Measurements from ENCODE around the gene TNXB. TPM values are rescaled to one million over a fixed set of nuclear protein-coding genes. Genes with fewer than 3 reads are reported as not detected.

TNXB gene, protein sequence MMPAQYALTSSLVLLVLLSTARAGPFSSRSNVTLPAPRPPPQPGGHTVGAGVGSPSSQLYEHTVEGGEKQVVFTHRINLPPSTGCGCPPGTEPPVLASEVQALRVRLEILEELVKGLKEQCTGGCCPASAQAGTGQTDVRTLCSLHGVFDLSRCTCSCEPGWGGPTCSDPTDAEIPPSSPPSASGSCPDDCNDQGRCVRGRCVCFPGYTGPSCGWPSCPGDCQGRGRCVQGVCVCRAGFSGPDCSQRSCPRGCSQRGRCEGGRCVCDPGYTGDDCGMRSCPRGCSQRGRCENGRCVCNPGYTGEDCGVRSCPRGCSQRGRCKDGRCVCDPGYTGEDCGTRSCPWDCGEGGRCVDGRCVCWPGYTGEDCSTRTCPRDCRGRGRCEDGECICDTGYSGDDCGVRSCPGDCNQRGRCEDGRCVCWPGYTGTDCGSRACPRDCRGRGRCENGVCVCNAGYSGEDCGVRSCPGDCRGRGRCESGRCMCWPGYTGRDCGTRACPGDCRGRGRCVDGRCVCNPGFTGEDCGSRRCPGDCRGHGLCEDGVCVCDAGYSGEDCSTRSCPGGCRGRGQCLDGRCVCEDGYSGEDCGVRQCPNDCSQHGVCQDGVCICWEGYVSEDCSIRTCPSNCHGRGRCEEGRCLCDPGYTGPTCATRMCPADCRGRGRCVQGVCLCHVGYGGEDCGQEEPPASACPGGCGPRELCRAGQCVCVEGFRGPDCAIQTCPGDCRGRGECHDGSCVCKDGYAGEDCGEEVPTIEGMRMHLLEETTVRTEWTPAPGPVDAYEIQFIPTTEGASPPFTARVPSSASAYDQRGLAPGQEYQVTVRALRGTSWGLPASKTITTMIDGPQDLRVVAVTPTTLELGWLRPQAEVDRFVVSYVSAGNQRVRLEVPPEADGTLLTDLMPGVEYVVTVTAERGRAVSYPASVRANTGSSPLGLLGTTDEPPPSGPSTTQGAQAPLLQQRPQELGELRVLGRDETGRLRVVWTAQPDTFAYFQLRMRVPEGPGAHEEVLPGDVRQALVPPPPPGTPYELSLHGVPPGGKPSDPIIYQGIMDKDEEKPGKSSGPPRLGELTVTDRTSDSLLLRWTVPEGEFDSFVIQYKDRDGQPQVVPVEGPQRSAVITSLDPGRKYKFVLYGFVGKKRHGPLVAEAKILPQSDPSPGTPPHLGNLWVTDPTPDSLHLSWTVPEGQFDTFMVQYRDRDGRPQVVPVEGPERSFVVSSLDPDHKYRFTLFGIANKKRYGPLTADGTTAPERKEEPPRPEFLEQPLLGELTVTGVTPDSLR (N-terminal part only)
- 100 to 1,000 TPM; 138 to 210 TPM for total RNA-seq

DNA sequence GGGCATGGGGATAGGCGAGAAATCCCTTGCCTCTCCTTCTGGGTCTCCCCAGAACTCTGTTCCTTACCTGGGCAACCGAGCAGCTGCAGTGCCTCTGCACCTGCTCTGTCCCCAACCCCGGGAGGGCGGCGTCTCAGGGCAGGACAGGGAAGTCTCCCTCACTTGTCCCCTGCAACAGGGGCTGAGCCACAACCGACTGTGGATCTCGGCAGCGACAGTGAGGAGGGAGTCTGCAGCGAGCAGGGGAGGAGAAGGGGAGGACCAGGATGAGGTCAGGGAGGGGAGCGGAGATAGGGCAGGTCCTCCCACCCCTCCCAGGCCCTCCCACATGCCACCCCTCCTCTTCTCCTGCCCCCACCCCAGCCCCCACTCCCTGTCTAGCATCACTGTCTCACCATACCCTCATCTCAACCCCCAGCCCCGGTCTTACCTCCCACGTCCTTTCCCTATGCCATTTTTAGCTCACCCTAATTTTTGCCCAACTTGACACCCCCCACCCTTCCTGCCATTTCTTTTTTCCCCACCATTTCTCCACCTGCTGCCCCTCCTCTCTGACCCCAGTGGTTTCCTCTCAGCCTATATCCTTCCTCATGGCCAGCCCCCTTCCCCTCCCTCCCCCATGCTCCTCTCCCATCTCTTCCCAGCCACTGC is at the start of gene TNXB:
TNXB (minus strand) TSS at position 225 of the 651 bp plus-strand sequence. CDS start 11,140 bp downstream, outside the sequence.
- no peaks in the 10 kb centered on the region for H3K36me3 ChIP-seq
- TF ChIP-seq, protein P1, sequence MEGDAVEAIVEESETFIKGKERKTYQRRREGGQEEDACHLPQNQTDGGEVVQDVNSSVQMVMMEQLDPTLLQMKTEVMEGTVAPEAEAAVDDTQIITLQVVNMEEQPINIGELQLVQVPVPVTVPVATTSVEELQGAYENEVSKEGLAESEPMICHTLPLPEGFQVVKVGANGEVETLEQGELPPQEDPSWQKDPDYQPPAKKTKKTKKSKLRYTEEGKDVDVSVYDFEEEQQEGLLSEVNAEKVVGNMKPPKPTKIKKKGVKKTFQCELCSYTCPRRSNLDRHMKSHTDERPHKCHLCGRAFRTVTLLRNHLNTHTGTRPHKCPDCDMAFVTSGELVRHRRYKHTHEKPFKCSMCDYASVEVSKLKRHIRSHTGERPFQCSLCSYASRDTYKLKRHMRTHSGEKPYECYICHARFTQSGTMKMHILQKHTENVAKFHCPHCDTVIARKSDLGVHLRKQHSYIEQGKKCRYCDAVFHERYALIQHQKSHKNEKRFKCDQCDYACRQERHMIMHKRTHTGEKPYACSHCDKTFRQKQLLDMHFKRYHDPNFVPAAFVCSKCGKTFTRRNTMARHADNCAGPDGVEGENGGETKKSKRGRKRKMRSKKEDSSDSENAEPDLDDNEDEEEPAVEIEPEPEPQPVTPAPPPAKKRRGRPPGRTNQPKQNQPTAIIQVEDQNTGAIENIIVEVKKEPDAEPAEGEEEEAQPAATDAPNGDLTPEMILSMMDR (IDR thresholded peaks at IDR 0.05) = no peak
- peak within 1 kb of the TSS; percentile 45 to 54 for H3K4me3 ChIP-seq
- peak within 1 kb of the TSS; percentile 83 to 89 for H3K27ac ChIP-seq
- H3K4me1 ChIP-seq = peaks cover 0 to 93% of the 10 kb centered on the region in 2 donors
- DNase-seq (ENCODE audit: low spot score) = peak; percentile 77
- H3K9me3 ChIP-seq = no peaks in the 10 kb centered on the region
- H3K27me3 ChIP-seq = no peaks in the 10 kb centered on the region

GRCh38 chr6:32158052-32158451 is 48.9 kb upstream of the TNXB start:
- DNase-seq (ENCODE audit: low spot score) = no peak
- no peaks in the 10 kb centered on the region for H3K9me3 ChIP-seq
- no peak overlapping the region for H3K27ac ChIP-seq
- peaks cover 0 to 20% of the 10 kb centered on the region in 2 donors for H3K4me1 ChIP-seq
- H3K36me3 ChIP-seq = peaks cover 49% of the 10 kb centered on the region
- TF ChIP-seq, protein P1 (IDR thresholded peaks at IDR 0.05) = no peak
- H3K27me3 ChIP-seq = no peaks in the 10 kb centered on the region
- H3K4me3 ChIP-seq = no peak overlapping the region

DNA sequence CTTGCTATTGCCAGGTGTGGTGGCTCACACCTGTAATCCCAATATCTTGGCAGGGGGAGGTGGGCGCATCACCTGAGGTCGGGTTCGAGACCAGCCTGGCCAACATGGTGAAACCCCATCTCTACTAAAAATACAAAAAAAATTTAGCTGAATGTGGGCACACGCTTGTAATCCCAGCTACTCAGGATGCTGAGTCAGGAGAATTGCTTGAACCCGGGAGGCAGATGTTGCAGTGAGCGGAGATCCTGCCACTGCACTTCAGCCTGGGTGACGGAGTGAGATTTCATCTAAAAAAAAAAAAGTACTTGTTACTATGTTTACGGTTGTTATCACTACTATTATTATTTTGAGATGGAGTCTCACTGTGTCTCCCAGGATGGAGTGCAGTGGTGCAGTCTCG is 47.8 kb upstream of the TNXB start:
- Histone ChIP-seq H3K9me3 (no peaks in the 10 kb centered on the region), H3K4me1 (peaks cover 0 to 31% of the 10 kb centered on the region in 2 donors), H3K27ac (no peak overlapping the region), H3K4me3 (no peak overlapping the region), H3K27me3 (no peaks in the 10 kb centered on the region), H3K36me3 (peaks cover 41% of the 10 kb centered on the region)
- no peak for DNase-seq (ENCODE audit: low spot score)
- TF ChIP-seq, protein P1 (IDR thresholded peaks at IDR 0.05) = no peak

- peaks cover 37% of the 10 kb centered on the region for H3K36me3 ChIP-seq
- H3K4me1 ChIP-seq = peaks cover 0 to 36% of the 10 kb centered on the region in 2 donors
- DNase-seq (ENCODE audit: low spot score) = peak; percentile 70
- peak overlapping the region; percentile 71 to 72 for H3K4me3 ChIP-seq
- TF ChIP-seq, protein P1 (IDR thresholded peaks at IDR 0.05) = peak; percentile 14 to 72
- peak overlapping the region; percentile 90 to 92 for H3K27ac ChIP-seq
- no peaks in the 10 kb centered on the region for H3K9me3 ChIP-seq
- H3K27me3 ChIP-seq = no peaks in the 10 kb centered on the region
Observed at GRCh38 chr6:32154514-32155161, 45.5 kb upstream of the TNXB start.
